Measurements from ENCODE around the gene GFPT1.

DNA sequence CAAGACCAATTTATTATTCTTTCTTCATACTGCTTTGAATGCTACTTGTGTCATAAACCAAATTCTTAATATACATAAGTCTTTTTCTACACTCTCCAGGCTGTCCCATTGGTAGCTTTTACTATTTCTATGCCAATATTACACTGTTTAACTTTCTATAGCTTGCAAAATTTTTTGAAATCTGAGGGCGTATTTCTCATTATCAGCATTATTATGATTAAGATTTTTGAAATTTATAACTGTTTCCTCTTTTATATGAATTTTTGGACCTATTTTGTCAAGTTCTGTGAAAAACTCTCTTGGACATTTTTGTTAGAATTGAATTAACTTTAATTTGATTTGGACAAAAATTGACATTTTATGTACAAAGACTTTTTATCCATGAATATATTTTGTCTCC, 98.6 kb downstream of the GFPT1 start:
- TF ChIP-seq, protein P1, sequence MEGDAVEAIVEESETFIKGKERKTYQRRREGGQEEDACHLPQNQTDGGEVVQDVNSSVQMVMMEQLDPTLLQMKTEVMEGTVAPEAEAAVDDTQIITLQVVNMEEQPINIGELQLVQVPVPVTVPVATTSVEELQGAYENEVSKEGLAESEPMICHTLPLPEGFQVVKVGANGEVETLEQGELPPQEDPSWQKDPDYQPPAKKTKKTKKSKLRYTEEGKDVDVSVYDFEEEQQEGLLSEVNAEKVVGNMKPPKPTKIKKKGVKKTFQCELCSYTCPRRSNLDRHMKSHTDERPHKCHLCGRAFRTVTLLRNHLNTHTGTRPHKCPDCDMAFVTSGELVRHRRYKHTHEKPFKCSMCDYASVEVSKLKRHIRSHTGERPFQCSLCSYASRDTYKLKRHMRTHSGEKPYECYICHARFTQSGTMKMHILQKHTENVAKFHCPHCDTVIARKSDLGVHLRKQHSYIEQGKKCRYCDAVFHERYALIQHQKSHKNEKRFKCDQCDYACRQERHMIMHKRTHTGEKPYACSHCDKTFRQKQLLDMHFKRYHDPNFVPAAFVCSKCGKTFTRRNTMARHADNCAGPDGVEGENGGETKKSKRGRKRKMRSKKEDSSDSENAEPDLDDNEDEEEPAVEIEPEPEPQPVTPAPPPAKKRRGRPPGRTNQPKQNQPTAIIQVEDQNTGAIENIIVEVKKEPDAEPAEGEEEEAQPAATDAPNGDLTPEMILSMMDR (IDR thresholded peaks at IDR 0.05; ENCODE audit: low read depth, low read length, missing input control) = no peak
- TF ChIP-seq, protein P2, sequence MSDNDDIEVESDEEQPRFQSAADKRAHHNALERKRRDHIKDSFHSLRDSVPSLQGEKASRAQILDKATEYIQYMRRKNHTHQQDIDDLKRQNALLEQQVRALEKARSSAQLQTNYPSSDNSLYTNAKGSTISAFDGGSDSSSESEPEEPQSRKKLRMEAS (IDR thresholded peaks at IDR 0.05) = no peak
- TF ChIP-seq TAF1 (conservative IDR thresholded peaks at IDR 0.05) = no peak
- TF ChIP-seq, protein P3, sequence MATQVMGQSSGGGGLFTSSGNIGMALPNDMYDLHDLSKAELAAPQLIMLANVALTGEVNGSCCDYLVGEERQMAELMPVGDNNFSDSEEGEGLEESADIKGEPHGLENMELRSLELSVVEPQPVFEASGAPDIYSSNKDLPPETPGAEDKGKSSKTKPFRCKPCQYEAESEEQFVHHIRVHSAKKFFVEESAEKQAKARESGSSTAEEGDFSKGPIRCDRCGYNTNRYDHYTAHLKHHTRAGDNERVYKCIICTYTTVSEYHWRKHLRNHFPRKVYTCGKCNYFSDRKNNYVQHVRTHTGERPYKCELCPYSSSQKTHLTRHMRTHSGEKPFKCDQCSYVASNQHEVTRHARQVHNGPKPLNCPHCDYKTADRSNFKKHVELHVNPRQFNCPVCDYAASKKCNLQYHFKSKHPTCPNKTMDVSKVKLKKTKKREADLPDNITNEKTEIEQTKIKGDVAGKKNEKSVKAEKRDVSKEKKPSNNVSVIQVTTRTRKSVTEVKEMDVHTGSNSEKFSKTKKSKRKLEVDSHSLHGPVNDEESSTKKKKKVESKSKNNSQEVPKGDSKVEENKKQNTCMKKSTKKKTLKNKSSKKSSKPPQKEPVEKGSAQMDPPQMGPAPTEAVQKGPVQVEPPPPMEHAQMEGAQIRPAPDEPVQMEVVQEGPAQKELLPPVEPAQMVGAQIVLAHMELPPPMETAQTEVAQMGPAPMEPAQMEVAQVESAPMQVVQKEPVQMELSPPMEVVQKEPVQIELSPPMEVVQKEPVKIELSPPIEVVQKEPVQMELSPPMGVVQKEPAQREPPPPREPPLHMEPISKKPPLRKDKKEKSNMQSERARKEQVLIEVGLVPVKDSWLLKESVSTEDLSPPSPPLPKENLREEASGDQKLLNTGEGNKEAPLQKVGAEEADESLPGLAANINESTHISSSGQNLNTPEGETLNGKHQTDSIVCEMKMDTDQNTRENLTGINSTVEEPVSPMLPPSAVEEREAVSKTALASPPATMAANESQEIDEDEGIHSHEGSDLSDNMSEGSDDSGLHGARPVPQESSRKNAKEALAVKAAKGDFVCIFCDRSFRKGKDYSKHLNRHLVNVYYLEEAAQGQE (IDR thresholded peaks at IDR 0.05) = no peak
- no peak for TF ChIP-seq FOXA1 (IDR thresholded peaks at IDR 0.05)
- no peak for TF ChIP-seq YY1 (IDR thresholded peaks at IDR 0.05)
- no peak for TF ChIP-seq GABPA (IDR thresholded peaks at IDR 0.05 in 1 of 2, conservative IDR thresholded peaks at IDR 0.05 in 1 of 2)

All from liver (tissue), 3 donors.